Measurements from ENCODE around the gene GPS1.

The GPS1 gene

DNA sequence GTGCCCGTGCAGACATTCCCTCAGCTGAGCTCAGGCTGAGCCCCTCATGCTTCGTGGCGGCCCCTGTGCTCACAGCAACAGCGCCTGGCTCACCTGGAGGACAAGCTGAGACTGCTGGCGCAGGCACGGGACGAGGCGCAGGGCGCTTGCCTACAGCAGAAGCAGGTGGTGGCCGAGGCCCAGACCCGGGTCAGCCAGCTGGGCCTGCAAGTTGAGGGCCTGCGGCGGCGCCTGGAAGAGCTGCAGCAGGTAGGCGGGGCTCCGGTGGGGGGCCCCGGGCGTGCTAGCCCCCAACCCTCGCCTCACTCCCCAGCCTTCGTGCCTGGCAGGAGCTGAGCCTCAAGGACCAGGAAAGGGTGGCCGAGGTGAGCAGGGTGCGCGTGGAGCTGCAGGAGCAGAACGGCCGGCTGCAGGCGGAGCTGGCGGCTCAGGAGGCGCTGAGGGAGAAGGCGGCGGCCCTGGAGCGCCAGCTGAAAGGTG, 21.7 kb upstream of the GPS1 start:
- H4K20me1 ChIP-seq (ENCODE audit: insufficient read depth, low read length) = peaks cover 28% of the 10 kb centered on the region
- peaks cover 10% of the 10 kb centered on the region; the same call in 1 of the 2 replicates for H3K79me2 ChIP-seq (ENCODE audit: insufficient read depth, low read length)
- peaks cover 35% of the 10 kb centered on the region for H3K4me1 ChIP-seq (ENCODE audit: insufficient read depth, low read length)
- no peak for DNase-seq
- no peaks in the 10 kb centered on the region for H3K9me3 ChIP-seq (ENCODE audit: insufficient read depth, low read length, severe bottlenecking)
- peak overlapping the region; percentile 81 for H3K27ac ChIP-seq (ENCODE audit: low read length)
- H3K9ac ChIP-seq (ENCODE audit: low read depth, low read length) = peak overlapping the region; percentile 72
- peak; percentile 1; the same call in 2 of the 3 replicates for ATAC-seq (ENCODE audit: insufficient read depth, low read depth)
- peak overlapping the region in 1 of 2 experiments; percentile 76; a peak in 2 of 4 replicates for H3K4me3 ChIP-seq (ENCODE audit: low read depth in 1 of 2, low read length in 2 of 2)
- H3K36me3 ChIP-seq (ENCODE audit: insufficient read depth, low read length) = peaks cover 45% of the 10 kb centered on the region
- TF ChIP-seq EZH2 (IDR thresholded peaks at IDR 0.05; ENCODE audit: borderline replicate concordance, low read depth, low read length, severe bottlenecking) = no peak
- TF ChIP-seq, protein P1, sequence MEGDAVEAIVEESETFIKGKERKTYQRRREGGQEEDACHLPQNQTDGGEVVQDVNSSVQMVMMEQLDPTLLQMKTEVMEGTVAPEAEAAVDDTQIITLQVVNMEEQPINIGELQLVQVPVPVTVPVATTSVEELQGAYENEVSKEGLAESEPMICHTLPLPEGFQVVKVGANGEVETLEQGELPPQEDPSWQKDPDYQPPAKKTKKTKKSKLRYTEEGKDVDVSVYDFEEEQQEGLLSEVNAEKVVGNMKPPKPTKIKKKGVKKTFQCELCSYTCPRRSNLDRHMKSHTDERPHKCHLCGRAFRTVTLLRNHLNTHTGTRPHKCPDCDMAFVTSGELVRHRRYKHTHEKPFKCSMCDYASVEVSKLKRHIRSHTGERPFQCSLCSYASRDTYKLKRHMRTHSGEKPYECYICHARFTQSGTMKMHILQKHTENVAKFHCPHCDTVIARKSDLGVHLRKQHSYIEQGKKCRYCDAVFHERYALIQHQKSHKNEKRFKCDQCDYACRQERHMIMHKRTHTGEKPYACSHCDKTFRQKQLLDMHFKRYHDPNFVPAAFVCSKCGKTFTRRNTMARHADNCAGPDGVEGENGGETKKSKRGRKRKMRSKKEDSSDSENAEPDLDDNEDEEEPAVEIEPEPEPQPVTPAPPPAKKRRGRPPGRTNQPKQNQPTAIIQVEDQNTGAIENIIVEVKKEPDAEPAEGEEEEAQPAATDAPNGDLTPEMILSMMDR (IDR thresholded peaks at IDR 0.05; ENCODE audit: borderline replicate concordance, extremely low read depth, low read length, poor library complexity, severe bottlenecking) = no peak
- peak overlapping the region; percentile 78; the same call in 1 of the 2 replicates for H2AFZ ChIP-seq (ENCODE audit: low read depth, low read length)
- H3K4me2 ChIP-seq (ENCODE audit: insufficient read depth, low read length) = peak overlapping the region; percentile 76
- no peaks in the 10 kb centered on the region for H3K27me3 ChIP-seq (ENCODE audit: insufficient read depth, low read length, poor library complexity)

DNA sequence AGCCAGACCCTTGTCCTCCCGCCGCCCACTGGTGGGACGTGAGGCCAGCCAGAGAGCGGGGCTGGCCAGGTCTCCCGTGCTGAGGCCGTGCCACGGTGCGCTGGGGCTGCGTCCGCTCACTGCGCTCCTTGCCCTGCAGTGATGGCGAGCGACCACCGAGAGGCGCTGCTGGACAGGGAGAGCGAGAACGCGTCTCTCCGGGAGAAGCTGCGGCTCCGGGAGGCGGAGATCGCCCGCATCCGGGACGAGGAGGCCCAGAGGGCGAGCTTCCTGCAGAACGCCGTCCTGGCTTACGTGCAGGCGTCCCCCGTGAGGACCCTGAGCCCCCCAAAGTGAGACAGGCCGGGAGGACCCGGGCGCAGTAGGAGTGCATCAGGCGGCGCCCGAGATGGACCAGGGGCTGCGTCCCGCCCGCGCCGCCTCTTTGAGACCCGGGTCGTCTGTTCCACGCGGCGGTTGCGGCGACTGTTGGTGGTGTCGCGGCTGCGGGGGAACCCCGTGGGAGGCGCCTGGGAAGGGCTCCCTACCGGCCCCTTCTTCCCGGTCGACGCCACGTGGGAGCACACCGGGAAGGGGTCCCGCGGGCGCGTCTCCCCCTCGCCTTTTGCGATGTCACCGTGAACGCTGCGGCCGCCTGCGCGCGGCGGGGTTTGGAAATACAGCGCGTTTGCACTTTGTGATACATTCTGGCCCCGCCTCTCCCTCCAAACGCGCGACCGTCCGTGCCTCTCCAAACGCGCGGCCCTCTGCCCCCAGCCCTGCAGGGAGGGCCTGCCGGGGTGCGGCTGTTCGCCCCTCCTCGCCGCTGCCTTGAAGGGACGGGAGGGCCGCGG, 21.0 kb upstream of the GPS1 start:
- TF ChIP-seq EZH2 (IDR thresholded peaks at IDR 0.05; ENCODE audit: borderline replicate concordance, low read depth, low read length, severe bottlenecking) = no peak
- TF ChIP-seq, protein P1 (IDR thresholded peaks at IDR 0.05; ENCODE audit: borderline replicate concordance, extremely low read depth, low read length, poor library complexity, severe bottlenecking) = peak; percentile 98
- Histone ChIP-seq H2AFZ (ENCODE audit: low read depth, low read length) (peak overlapping the region; percentile 78), H3K9me3 (ENCODE audit: insufficient read depth, low read length, severe bottlenecking) (no peaks in the 10 kb centered on the region), H3K79me2 (ENCODE audit: insufficient read depth, low read length) (peaks cover 10% of the 10 kb centered on the region; the same call in 1 of the 2 replicates), H3K27me3 (ENCODE audit: insufficient read depth, low read length, poor library complexity) (no peaks in the 10 kb centered on the region), H3K27ac (ENCODE audit: low read length) (peak overlapping the region; percentile 81), H3K4me1 (ENCODE audit: insufficient read depth, low read length) (peaks cover 32% of the 10 kb centered on the region), H3K36me3 (ENCODE audit: insufficient read depth, low read length) (peaks cover 45% of the 10 kb centered on the region), H3K9ac (ENCODE audit: low read depth, low read length) (peak overlapping the region; percentile 72), H3K4me2 (ENCODE audit: insufficient read depth, low read length) (peak overlapping the region; percentile 76), H3K4me3 (ENCODE audit: low read depth in 1 of 2, low read length in 2 of 2) (peak overlapping the region; percentile 33 to 76; a peak in 3 of 4 replicates), H4K20me1 (ENCODE audit: insufficient read depth, low read length) (peaks cover 28% of the 10 kb centered on the region)
- DNase-seq (peak; percentile 89), ATAC-seq (ENCODE audit: insufficient read depth, low read depth) (peak; percentile 74)

DNA sequence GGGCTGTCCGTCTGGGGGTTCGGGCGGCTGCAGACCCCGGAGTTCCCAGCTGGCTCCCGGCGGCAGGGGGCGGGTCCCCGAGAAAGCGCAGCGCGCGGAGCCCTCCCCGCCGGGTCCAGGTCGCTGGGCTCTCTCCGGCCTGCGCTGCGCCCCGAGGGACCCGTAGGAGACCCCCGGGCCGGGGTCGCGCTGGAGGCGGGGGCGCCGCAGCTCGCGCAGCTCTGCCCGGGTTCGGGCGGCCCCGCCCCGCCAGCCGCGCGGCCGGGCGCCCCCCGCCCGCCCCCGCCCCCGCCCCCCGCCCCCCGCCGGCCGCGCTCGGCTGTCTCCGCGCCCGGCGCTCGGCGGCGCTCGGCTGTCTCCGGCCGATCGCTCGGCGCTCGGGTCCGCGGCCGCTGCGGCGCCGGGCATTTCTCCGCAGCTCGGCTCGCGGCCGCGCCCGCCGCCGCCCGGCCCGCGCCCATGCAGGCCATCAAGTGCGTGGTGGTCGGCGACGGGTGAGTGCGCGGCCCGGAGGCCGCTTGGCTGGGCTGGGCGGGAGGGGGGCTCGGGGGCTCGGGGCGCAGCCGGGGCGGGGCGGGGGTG, 20.3 kb upstream of the GPS1 start, which contains the start of gene RAC3:
RAC3 (plus strand) TSS at position 376 of the 582 bp plus-strand sequence; CDS start at position 460, 84 bp downstream.
- peaks cover 39% of the 10 kb centered on the region for H3K4me1 ChIP-seq (ENCODE audit: insufficient read depth, low read length)
- peak within 1 kb of the TSS; percentile 72 for H3K9ac ChIP-seq (ENCODE audit: low read depth, low read length)
- ATAC-seq (ENCODE audit: insufficient read depth, low read depth) = peak; percentile 32
- H2AFZ ChIP-seq (ENCODE audit: low read depth, low read length) = peak within 1 kb of the TSS; percentile 78
- TF ChIP-seq EZH2 (IDR thresholded peaks at IDR 0.05; ENCODE audit: borderline replicate concordance, low read depth, low read length, severe bottlenecking) = no peak
- TF ChIP-seq, protein P1 (IDR thresholded peaks at IDR 0.05; ENCODE audit: borderline replicate concordance, extremely low read depth, low read length, poor library complexity, severe bottlenecking) = no peak
- peak; percentile 46 for DNase-seq
- peaks cover 35% of the 10 kb centered on the region for H4K20me1 ChIP-seq (ENCODE audit: insufficient read depth, low read length)
- peaks cover 14% of the 10 kb centered on the region for H3K79me2 ChIP-seq (ENCODE audit: insufficient read depth, low read length)
- H3K4me3 ChIP-seq (ENCODE audit: low read depth in 1 of 2, low read length in 2 of 2) = peak within 1 kb of the TSS; percentile 33 to 76; a peak in 3 of 4 replicates
- no peaks in the 10 kb centered on the region for H3K9me3 ChIP-seq (ENCODE audit: insufficient read depth, low read length, severe bottlenecking)
- peaks cover 46% of the 10 kb centered on the region for H3K36me3 ChIP-seq (ENCODE audit: insufficient read depth, low read length)
- H3K27me3 ChIP-seq (ENCODE audit: insufficient read depth, low read length, poor library complexity) = no peaks in the 10 kb centered on the region
- peak within 1 kb of the TSS; percentile 76 for H3K4me2 ChIP-seq (ENCODE audit: insufficient read depth, low read length)
- H3K27ac ChIP-seq (ENCODE audit: low read length) = peak within 1 kb of the TSS; percentile 81
